Measurements from ENCODE around the gene PLCG2. TPM values are rescaled to one million over a fixed set of nuclear protein-coding genes. Genes with fewer than 3 reads are reported as not detected.
"Not testable (repeated sequence)": the region's sequence is repeated elsewhere in the genome, so short reads cannot be mapped to it uniquely, and the experiment has no call there.

PLCG2 gene
- total RNA-seq, 2 donors from 2014 or later: 8.0 to 25.6 TPM

DNA sequence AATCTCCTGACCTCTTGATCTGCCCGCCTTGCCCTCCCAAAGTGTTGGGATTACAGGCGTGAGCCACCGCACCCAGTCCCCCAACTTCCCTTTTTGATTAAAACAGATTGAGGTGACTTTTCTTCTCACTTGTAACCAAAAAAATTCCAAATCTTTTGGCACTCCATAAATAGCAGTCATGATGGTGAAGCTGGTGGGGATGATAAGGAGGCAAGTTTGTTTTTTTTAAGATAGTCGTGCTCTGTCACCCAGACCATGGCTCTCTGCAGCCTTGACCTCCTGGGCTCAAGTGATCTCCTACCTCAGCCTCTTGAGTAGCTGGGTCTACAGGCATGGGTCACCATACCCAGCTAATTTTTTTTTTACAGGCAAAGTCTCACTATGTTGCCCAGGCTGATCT lies 34.7 kb upstream of the PLCG2 start:
- ATAC-seq (replicated peaks in 1 of 2): no peak
- Mint-ChIP-seq H3K36me3 (ENCODE audit: insufficient read depth in 2 of 2) (peaks cover 0 to 2% of the 10 kb centered on the region in 2 donors), H3K27ac (no peak overlapping the region), H3K9me3 (peaks cover 0 to 3% of the 10 kb centered on the region in 2 donors), H3K4me3 (no peak overlapping the region), H3K27me3 (ENCODE audit: low read depth) (no peaks in the 10 kb centered on the region), H3K4me1 (ENCODE audit: low read depth) (peaks cover 9% of the 10 kb centered on the region)
- DNase-seq: no peak

DNA sequence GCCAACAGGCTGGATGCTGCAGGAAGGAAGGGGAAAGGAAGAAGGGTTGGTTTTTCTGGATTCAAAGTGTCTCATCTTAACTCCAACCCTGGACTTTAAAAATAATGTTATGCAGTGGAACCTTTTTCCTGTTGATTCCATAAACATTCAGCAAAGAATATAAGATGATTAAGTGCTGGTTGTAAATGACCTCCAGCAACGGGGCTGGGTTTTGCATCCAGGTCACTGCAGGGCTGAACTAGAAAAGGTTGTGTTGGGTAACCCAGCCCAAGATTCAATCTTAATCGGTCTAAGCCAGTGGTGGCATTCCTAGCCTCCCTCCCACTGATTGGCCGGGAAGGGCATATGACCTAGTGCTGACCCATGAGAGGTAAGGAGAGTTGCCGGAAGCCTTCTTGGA lies 34.2 kb upstream of the PLCG2 start:
- Mint-ChIP-seq H3K4me3 (peak overlapping the region in 1 of 2 donors; percentile 86), H3K27ac (no peak overlapping the region), H3K36me3 (ENCODE audit: insufficient read depth in 2 of 2) (peaks cover 0 to 2% of the 10 kb centered on the region in 2 donors), H3K9me3 (peaks cover 0 to 3% of the 10 kb centered on the region in 2 donors), H3K27me3 (ENCODE audit: low read depth) (no peaks in the 10 kb centered on the region), H3K4me1 (ENCODE audit: low read depth) (peaks cover 9% of the 10 kb centered on the region)
- ATAC-seq (replicated peaks in 1 of 2): no peak
- no peak for DNase-seq

DNA sequence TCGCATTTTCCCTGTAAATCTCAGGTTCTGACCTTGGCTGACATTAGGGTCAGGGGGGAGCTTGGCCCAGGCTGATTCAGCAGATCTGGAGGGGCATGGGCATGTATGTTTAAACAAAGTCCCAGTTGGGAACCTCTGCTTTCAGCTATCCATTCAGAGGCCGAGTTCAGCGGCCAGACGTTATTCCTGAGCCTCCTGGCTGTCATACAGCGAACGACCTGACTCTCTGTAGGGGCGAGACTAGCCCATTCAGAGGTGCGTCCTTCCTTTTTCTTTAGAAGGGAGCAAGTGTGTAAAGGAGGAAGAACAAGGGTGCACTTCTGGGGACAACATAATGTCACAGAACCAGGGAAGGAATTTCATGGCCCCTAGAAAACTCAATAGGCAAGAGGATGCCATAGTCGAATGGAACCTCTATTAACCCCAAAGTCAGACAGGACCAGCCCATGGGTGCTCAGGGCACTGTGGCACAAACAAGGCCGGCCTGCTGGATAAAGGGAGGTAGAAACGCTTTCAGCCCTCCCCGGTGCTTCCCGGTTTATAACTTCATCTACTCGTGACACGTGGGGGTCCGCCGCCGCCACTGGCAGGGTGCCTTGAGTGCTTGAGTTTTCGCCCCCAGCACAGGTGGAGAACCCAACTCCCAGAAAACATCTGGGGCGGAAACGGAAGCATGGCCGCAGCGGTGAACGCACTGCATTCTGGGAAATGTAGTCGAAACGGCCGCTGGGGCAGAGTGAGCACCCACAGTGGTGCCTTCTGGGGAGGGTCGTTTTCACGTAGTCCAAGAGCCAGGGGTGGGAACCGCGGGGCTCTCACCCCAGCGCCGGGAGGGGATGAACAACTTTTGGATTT lies 33.2 kb upstream of the PLCG2 start:
- peaks cover 0 to 2% of the 10 kb centered on the region in 2 donors for H3K36me3 Mint-ChIP-seq (ENCODE audit: insufficient read depth in 2 of 2)
- peaks cover under 1% of the 10 kb centered on the region for H3K27me3 Mint-ChIP-seq (ENCODE audit: low read depth)
- peak; percentile 89 for ATAC-seq (replicated peaks in 1 of 2)
- peak overlapping the region; percentile 90 for H3K27ac Mint-ChIP-seq
- peak overlapping the region; percentile 69 to 86 for H3K4me3 Mint-ChIP-seq
- H3K9me3 Mint-ChIP-seq: peaks cover 0 to 3% of the 10 kb centered on the region in 2 donors
- DNase-seq: peak; percentile 77 to 80
- peaks cover 9% of the 10 kb centered on the region for H3K4me1 Mint-ChIP-seq (ENCODE audit: low read depth)

DNA sequence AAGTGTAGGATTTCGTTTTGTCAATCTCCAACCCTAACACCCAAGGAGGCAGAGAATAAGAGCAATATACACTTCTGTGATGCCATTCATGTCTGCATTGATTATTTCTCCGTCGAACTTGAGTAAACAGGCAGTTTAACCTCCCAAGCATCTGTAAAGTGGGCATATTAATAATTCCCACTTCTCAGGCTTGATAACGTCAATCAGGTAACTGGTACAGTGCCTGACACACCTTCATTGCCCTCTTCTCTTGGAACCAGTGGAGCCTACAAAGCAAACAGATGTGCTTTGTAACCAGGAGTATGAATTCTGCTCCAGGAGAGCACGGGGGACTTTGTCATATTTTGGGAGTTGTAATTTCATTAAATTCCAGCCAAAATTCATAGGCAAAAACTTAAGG lies 32.5 kb upstream of the PLCG2 start:
- no peak for ATAC-seq (replicated peaks in 1 of 2)
- Mint-ChIP-seq H3K36me3 (ENCODE audit: insufficient read depth in 2 of 2) (peaks cover 0 to 2% of the 10 kb centered on the region in 2 donors), H3K27me3 (ENCODE audit: low read depth) (peaks cover 7% of the 10 kb centered on the region), H3K27ac (peak overlapping the region; percentile 90), H3K4me1 (ENCODE audit: low read depth) (peaks cover 9% of the 10 kb centered on the region), H3K9me3 (peaks cover 0 to 3% of the 10 kb centered on the region in 2 donors), H3K4me3 (peak overlapping the region; percentile 69 to 86)
- DNase-seq: no peak

- H3K4me1 Mint-ChIP-seq (ENCODE audit: low read depth): peaks cover 9% of the 10 kb centered on the region
- ATAC-seq (replicated peaks in 1 of 2) (peak in 1 of 2 donors; percentile 48), DNase-seq (no peak)
- peak overlapping the region in 1 of 2 donors; percentile 19 for H3K4me3 Mint-ChIP-seq
- H3K36me3 Mint-ChIP-seq (ENCODE audit: insufficient read depth in 2 of 2): peaks cover 0 to 2% of the 10 kb centered on the region in 2 donors
- H3K9me3 Mint-ChIP-seq: peaks cover 0 to 3% of the 10 kb centered on the region in 2 donors
- peaks cover 7% of the 10 kb centered on the region for H3K27me3 Mint-ChIP-seq (ENCODE audit: low read depth)
- H3K27ac Mint-ChIP-seq: no peak overlapping the region
These were observed 30.5 kb upstream of the PLCG2 start for GRCh38 chr16:81748476-81749198.

DNA sequence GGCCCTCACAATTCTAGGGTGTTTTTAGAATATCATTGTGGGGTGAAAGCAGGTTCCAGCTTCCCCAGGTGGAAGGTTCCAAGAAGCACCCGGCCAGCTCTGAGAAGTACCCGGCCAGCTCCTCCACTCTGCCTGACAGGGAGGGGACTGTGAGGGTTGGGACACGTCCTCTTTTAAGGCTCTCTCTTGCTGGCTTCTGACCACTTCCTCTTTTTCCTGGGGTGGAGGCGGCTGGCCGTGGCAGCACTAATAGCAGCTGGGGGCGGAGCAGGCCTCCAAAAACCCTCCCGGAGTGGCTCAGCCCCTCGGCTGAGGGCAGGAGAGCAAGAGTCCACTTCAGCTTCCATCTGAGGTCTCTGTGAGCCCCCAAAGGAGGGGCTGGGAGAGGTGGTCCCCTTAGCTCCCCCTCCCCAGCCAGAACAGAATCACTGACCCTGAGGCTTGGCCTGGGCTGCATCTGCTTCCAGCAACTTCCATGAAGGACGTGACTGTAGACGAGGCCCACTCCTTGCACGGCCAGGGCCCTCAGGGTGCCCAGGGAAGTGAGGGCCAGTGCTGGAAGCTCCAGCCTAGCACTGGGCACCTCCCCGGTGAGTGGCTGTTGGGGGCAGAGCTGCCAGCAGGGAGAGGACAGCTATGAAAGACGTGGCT lies 26.7 kb upstream of the PLCG2 start:
- ATAC-seq (replicated peaks in 1 of 2) (no peak), DNase-seq (no peak)
- Mint-ChIP-seq H3K36me3 (ENCODE audit: insufficient read depth in 2 of 2) (no peaks in the 10 kb centered on the region), H3K4me3 (no peak overlapping the region), H3K9me3 (no peaks in the 10 kb centered on the region), H3K4me1 (ENCODE audit: low read depth) (peaks cover 18% of the 10 kb centered on the region), H3K27me3 (ENCODE audit: low read depth) (peaks cover 16% of the 10 kb centered on the region), H3K27ac (no peak overlapping the region)

DNA sequence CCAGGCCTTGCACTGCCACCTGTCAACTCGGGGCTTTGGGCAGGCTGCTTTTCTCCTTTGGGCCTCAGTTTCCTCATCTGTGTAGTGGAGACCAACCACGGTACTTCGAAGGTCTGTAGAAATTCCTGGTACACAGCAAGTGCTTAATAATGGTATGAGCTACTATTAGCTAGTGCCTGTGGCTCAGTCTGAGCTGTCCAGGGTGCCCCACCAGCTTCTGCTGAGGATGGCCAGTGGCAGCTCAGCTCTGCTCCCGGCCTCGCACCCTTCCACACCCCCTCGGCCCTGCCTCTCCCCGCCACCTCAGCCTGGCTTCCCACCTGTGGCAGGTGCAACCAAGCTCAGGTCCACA lies 26.2 kb upstream of the PLCG2 start:
- H3K27ac Mint-ChIP-seq: no peak overlapping the region
- peaks cover 16% of the 10 kb centered on the region for H3K27me3 Mint-ChIP-seq (ENCODE audit: low read depth)
- no peak overlapping the region for H3K4me3 Mint-ChIP-seq
- no peaks in the 10 kb centered on the region for H3K9me3 Mint-ChIP-seq
- no peak for DNase-seq
- no peak for ATAC-seq (replicated peaks in 1 of 2)
- peaks cover 18% of the 10 kb centered on the region for H3K4me1 Mint-ChIP-seq (ENCODE audit: low read depth)
- no peaks in the 10 kb centered on the region for H3K36me3 Mint-ChIP-seq (ENCODE audit: insufficient read depth in 2 of 2)

DNA sequence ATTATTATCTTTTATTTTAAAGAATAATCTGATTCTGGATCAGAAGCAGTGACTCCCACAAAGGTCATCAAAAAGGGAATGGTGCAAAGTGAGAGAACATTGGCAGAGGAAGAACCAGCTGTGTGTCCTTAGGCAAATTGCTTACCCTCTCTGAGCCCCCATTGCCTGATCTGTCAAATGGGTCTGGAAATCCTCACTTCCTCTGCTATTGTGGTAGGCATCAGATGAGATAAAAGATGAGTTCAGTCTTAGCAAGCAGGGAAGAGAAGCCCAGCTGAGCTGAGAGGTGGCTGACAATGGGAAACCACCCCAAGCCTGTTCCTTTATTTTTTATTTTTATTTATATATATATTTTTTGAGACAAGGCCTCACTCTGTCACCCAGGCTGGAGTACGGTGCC lies 24.2 kb upstream of the PLCG2 start:
- DNase-seq: no peak
- H3K9me3 Mint-ChIP-seq: no peaks in the 10 kb centered on the region
- no peaks in the 10 kb centered on the region for H3K36me3 Mint-ChIP-seq (ENCODE audit: insufficient read depth in 2 of 2)
- no peak overlapping the region for H3K4me3 Mint-ChIP-seq
- H3K27ac Mint-ChIP-seq: no peak overlapping the region
- H3K4me1 Mint-ChIP-seq (ENCODE audit: low read depth): peaks cover 16% of the 10 kb centered on the region
- ATAC-seq (replicated peaks in 1 of 2): no peak
- H3K27me3 Mint-ChIP-seq (ENCODE audit: low read depth): peaks cover 16% of the 10 kb centered on the region

GRCh38 chr16:81755915-81756614 lies 23.0 kb upstream of the PLCG2 start:
- DNase-seq (no peak), ATAC-seq (replicated peaks in 1 of 2) (no peak)
- Mint-ChIP-seq H3K36me3 (ENCODE audit: insufficient read depth in 2 of 2) (no peaks in the 10 kb centered on the region), H3K9me3 (no peaks in the 10 kb centered on the region), H3K27ac (no peak overlapping the region), H3K4me1 (ENCODE audit: low read depth) (peaks cover 16% of the 10 kb centered on the region), H3K27me3 (ENCODE audit: low read depth) (peaks cover 15% of the 10 kb centered on the region), H3K4me3 (no peak overlapping the region)

DNA sequence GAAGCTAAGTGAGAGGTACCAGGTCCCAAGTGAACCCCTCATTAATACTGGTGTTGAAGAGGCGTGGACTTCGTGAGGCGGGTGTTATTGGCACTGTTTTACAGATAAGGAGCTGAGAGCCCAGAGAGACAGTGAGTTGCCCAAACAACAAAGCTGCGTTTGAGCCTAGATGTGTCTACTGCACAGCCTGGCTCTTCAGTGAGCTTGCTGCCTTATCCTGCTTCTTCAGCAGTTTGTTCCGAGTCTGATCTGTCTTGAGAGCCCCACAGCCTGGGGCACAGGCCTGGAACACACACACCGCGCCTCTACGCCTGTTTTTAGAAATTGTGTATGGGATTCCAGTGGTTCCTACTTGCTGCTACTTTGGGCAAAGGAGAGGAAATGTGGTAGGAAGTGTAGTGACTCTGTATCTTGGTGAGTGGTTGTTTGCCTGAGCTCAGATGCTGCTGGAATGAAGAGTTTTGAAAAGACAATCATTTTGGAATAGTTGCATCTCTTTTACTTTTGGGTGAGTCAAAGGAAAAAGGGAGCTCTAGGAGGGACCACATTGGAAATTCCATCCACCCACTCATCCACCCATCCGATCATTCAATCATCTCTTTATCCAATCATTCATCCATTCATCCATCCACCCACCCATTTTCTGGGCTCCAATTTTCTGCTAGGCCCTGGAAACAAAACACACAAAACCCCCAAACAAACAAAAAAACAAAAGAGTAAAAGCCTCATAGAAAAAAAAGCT lies 22.3 kb upstream of the PLCG2 start:
- Mint-ChIP-seq H3K27ac (no peak overlapping the region), H3K36me3 (ENCODE audit: insufficient read depth in 2 of 2) (no peaks in the 10 kb centered on the region), H3K27me3 (ENCODE audit: low read depth) (peaks cover 10% of the 10 kb centered on the region), H3K4me1 (ENCODE audit: low read depth) (peaks cover 16% of the 10 kb centered on the region), H3K9me3 (no peaks in the 10 kb centered on the region), H3K4me3 (no peak overlapping the region)
- DNase-seq (no peak), ATAC-seq (replicated peaks in 1 of 2) (no peak)

- Mint-ChIP-seq H3K27ac (no peak overlapping the region), H3K27me3 (ENCODE audit: low read depth) (peaks cover 10% of the 10 kb centered on the region), H3K9me3 (no peaks in the 10 kb centered on the region), H3K4me3 (no peak overlapping the region), H3K36me3 (ENCODE audit: insufficient read depth in 2 of 2) (no peaks in the 10 kb centered on the region), H3K4me1 (ENCODE audit: low read depth) (peaks cover 16% of the 10 kb centered on the region)
- no peak for ATAC-seq (replicated peaks in 1 of 2)
- no peak for DNase-seq
These were observed 20.7 kb upstream of the PLCG2 start for GRCh38 chr16:81758376-81758775.

GRCh38 chr16:81762322-81762721 lies 16.8 kb upstream of the PLCG2 start:
- H3K4me3 Mint-ChIP-seq; H3K9me3 Mint-ChIP-seq; H3K36me3 Mint-ChIP-seq (ENCODE audit: insufficient read depth in 2 of 2); DNase-seq; ATAC-seq (replicated peaks in 1 of 2); H3K4me1 Mint-ChIP-seq (ENCODE audit: low read depth); H3K27me3 Mint-ChIP-seq (ENCODE audit: low read depth); H3K27ac Mint-ChIP-seq: not testable (repeated sequence)

Measured in activated T-cell treated with anti-CD3 and anti-CD28 coated beads, Interleukin-2, amount 50 U/mL, for 72 hours (primary cell).